ENCODE measurements around the gene TICRR. TPM values are rescaled to one million over a fixed set of nuclear protein-coding genes. Genes with fewer than 3 reads are reported as not detected.

The TICRR gene
- polyA plus RNA-seq, 1 donor, result 17.9 TPM

DNA sequence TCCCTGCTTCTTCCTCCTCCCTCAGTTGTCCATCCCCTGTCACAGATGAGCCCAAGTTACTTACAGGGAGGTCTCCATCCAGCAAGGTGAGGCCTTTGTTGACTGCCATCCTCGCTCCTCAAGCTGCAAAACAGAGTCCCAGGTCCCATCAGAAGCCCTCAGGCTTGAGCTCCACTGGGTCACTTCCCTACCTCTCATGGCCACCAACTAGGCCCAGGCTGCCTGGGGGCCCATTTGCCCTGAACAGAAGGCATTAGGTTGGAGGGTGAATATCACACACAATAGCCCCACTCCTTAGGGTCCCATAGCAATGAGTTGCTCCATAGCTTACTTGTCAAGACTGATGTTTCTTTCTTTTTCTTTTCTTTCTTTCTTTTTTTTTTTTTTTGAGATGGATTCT, 102.1 kb downstream of the TICRR start:
- no peak for DNase-seq

Other genes starting within 250 kb of the TICRR start
- 54.9 TPM for gene POLG, start 240.6 kb upstream of the TICRR start, polyA plus RNA-seq (ENCODE audit: insufficient read length)
- gene RHCG, start 78.9 kb upstream of the TICRR start, polyA plus RNA-seq (ENCODE audit: insufficient read length), result 1.9 TPM
- 13.7 TPM for gene KIF7, start 80.0 kb downstream of the TICRR start, polyA plus RNA-seq (ENCODE audit: insufficient read length)
- 1.4 TPM for gene PLIN1, start 103.9 kb downstream of the TICRR start, polyA plus RNA-seq (ENCODE audit: insufficient read length)
- 24.4 TPM for gene PEX11A, start 115.3 kb downstream of the TICRR start, polyA plus RNA-seq (ENCODE audit: insufficient read length)
- gene WDR93, start 115.3 kb downstream of the TICRR start, polyA plus RNA-seq (ENCODE audit: insufficient read length), result 3.7 TPM
- gene MESP1, start 175.8 kb downstream of the TICRR start, polyA plus RNA-seq (ENCODE audit: insufficient read length), result 0.52 TPM
- 0.45 TPM for gene MESP2, start 200.9 kb downstream of the TICRR start, polyA plus RNA-seq (ENCODE audit: insufficient read length)
- gene ANPEP, start 239.4 kb downstream of the TICRR start, polyA plus RNA-seq (ENCODE audit: insufficient read length), result 135 TPM

Measured in left kidney (tissue), 2 donors.